Muscle of leg (tissue), 11 donors: ENCODE measurements around the gene KCNK17. TPM values are rescaled to one million over a fixed set of nuclear protein-coding genes. Genes with fewer than 3 reads are reported as not detected.

Experiments
- DNase-seq: peaks from one replicate; pipeline ENCODE4 v3.0.0; 2013
- H3K27ac ChIP-seq: one replicate; pipeline ENCODE4 v1.5.1; 2013; ENCODE audit warnings: mild to moderate bottlenecking, low read length, control low read depth
- H3K27me3 ChIP-seq: one replicate; pipeline ENCODE4 v1.6.1; 2013; ENCODE audit warnings: low read length; ENCODE audit not compliant: control insufficient read depth, insufficient read depth
- H3K36me3 ChIP-seq: one replicate; pipeline ENCODE4 v1.6.1; 2013; ENCODE audit warnings: low read length; ENCODE audit not compliant: control insufficient read depth, insufficient read depth
- H3K4me1 ChIP-seq: one replicate; pipeline ENCODE4 v1.6.1; 2013; ENCODE audit warnings: low read length; ENCODE audit not compliant: control insufficient read depth, insufficient read depth
- H3K4me3 ChIP-seq: one replicate; pipeline ENCODE4 v1.5.1; 2013; ENCODE audit warnings: low read length, control low read depth
- H3K9me3 ChIP-seq: replicated peaks from 2 replicates; pipeline ENCODE4 v1.6.1; 2013; ENCODE audit warnings: low read depth, low read length; ENCODE audit not compliant: control insufficient read depth
- WGBS: methylation state at CpG from one replicate; pipeline ENCODE4 v1.1.5; 2013; ENCODE audit warnings: missing lambda C conversion rate; ENCODE audit not compliant: insufficient coverage; 5-methylcytosine and 5-hydroxymethylcytosine counted together
- polyA plus RNA-seq, 8 donors: library from polyadenylated mRNA; unstranded; fragments of 120-200 nt; gene quantifications; one replicate each; pipeline versions ENCODE4 v1.2.1 to v1.2.3, GENCODE V29; 2013; ENCODE audit warnings: inconsistent platforms in 1 of 8, low replicate concordance in 1 of 8; ENCODE audit not compliant: insufficient read length in 8 of 8, insufficient read depth in 1 of 8
- total RNA-seq: library from RNA; stranded (reverse); fragments of 120-200 nt; gene quantifications from one replicate; pipeline ENCODE4 v1.2.4, GENCODE V29; 2013

The KCNK17 gene
- total and polyA plus RNA-seq, 9 donors: 0.08 to 1.3 (median 0.44) TPM; not detected in 4

- peak; percentile 70 for DNase-seq
- Histone ChIP-seq H3K9me3 (no peaks in the 10 kb centered on the region), H3K27me3 (peaks cover 5% of the 10 kb centered on the region), H3K36me3 (no peaks in the 10 kb centered on the region), H3K4me3 (no peak overlapping the region), H3K27ac (no peak overlapping the region), H3K4me1 (peaks cover 6% of the 10 kb centered on the region)
- WGBS: 0% methylated on average over 8 of the region's 11 CpGs
These were observed 11.4 kb downstream of the KCNK17 start for GRCh38 chr6:39302669-39303424.

DNA sequence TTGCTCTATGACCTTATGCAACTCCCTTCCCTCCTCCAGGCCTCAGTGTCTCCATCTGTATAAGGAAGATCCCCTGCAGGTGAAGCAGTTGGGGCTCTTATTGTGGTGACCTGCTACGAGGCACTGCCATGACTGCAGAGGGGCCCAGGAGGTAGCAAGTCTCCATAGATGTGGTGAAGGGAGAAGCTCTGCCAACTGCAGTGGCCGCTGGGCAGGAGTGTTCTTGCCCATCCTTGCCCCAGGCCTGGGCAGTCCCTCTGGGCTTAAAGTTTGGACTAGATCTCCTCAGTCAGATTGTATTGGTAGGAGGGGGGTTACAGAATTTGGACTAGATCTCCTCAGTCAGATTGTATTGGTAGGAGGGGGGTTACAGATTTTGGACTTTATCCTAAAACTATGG is 12.2 kb downstream of the KCNK17 start:
- Histone ChIP-seq H3K4me3 (no peak overlapping the region), H3K9me3 (no peaks in the 10 kb centered on the region), H3K27me3 (peaks cover 5% of the 10 kb centered on the region), H3K36me3 (no peaks in the 10 kb centered on the region), H3K4me1 (peaks cover 6% of the 10 kb centered on the region), H3K27ac (no peak overlapping the region)
- no peak for DNase-seq
- WGBS: 95% methylated on average over 2 of the region's 2 CpGs

GRCh38 chr6:39301606-39302005 is 12.6 kb downstream of the KCNK17 start:
- Histone ChIP-seq H3K27ac (no peak overlapping the region), H3K4me3 (no peak overlapping the region), H3K27me3 (peaks cover 5% of the 10 kb centered on the region), H3K36me3 (no peaks in the 10 kb centered on the region), H3K9me3 (no peaks in the 10 kb centered on the region), H3K4me1 (peaks cover 10% of the 10 kb centered on the region)
- peak; percentile 33 for DNase-seq
- 38% methylated on average over 5 of the region's 7 CpGs for WGBS

DNA sequence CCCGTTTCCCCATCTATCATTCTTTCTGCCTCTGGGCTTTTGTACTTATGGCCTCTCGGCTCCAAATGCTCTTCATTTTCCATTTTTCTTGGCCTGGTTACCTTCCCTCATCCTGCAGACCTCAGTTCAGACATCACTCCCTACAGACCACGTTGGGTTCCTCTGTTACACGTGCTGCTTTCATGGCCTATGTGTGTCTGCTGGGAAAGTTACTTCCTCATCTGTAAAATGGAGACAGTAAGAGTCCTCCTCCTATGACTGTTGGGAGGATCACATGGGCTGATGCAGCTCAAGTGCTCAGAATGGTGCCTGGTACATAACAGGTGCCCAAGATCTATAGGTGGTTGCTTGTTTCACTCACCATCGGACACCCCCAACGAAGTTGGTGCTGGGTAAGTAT is 13.5 kb downstream of the KCNK17 start:
- H3K36me3 ChIP-seq: no peaks in the 10 kb centered on the region
- peaks cover 17% of the 10 kb centered on the region for H3K4me1 ChIP-seq
- DNase-seq: no peak
- no peaks in the 10 kb centered on the region for H3K9me3 ChIP-seq
- WGBS: 33% methylated on average over 2 of the region's 6 CpGs
- no peak overlapping the region for H3K4me3 ChIP-seq
- H3K27ac ChIP-seq: no peak overlapping the region
- peaks cover 5% of the 10 kb centered on the region for H3K27me3 ChIP-seq

GRCh38 chr6:39298061-39298460 is 16.2 kb downstream of the KCNK17 start:
- Histone ChIP-seq H3K27ac (no peak overlapping the region), H3K27me3 (peaks cover 5% of the 10 kb centered on the region), H3K9me3 (no peaks in the 10 kb centered on the region), H3K4me1 (peaks cover 21% of the 10 kb centered on the region), H3K4me3 (no peak overlapping the region), H3K36me3 (no peaks in the 10 kb centered on the region)
- DNase-seq: no peak
- WGBS: 64% methylated on average over 8 of the region's 10 CpGs

GRCh38 chr6:39296745-39297640 is 17.2 kb downstream of the KCNK17 start:
- no peaks in the 10 kb centered on the region for H3K9me3 ChIP-seq
- H3K4me1 ChIP-seq: peaks cover 18% of the 10 kb centered on the region
- no peak overlapping the region for H3K4me3 ChIP-seq
- 26% methylated on average over 16 of the region's 18 CpGs for WGBS
- H3K36me3 ChIP-seq: no peaks in the 10 kb centered on the region
- H3K27ac ChIP-seq: no peak overlapping the region
- peak; percentile 78 for DNase-seq
- H3K27me3 ChIP-seq: peaks cover 5% of the 10 kb centered on the region

DNA sequence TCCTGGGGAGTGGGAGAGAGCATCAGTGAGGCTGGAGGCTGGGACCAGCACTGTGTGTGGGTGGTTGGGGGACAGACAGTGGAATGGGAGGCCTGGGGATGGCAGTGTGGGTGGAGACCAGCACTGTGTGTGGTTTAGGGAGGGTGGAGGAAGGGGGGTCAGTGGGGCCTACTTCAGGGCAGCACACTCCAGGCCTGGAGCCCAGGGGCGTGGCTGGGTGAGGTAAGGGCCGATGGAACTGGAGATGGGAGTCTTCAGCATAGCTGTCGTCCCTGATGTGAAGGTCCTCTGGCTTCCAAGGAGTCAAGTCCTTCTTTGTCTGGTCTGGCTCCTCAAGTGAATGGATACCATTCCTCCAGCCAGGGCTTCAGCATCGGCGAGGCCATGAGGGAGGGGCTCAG is 18.6 kb downstream of the KCNK17 start:
- no peak overlapping the region for H3K4me3 ChIP-seq
- no peak overlapping the region for H3K27ac ChIP-seq
- WGBS: 40% methylated on average over 3 of the region's 5 CpGs
- peaks cover 6% of the 10 kb centered on the region for H3K27me3 ChIP-seq
- no peaks in the 10 kb centered on the region for H3K36me3 ChIP-seq
- DNase-seq: peak; percentile 71
- H3K9me3 ChIP-seq: no peaks in the 10 kb centered on the region
- peaks cover 16% of the 10 kb centered on the region for H3K4me1 ChIP-seq

GRCh38 chr6:39294899-39295298 is 19.3 kb downstream of the KCNK17 start:
- no CpG with 5 or more reads among the region's 1 CpG for WGBS
- H3K9me3 ChIP-seq: no peaks in the 10 kb centered on the region
- H3K36me3 ChIP-seq: no peaks in the 10 kb centered on the region
- no peak for DNase-seq
- H3K27me3 ChIP-seq: peaks cover 6% of the 10 kb centered on the region
- H3K4me1 ChIP-seq: peaks cover 16% of the 10 kb centered on the region
- no peak overlapping the region for H3K27ac ChIP-seq
- H3K4me3 ChIP-seq: no peak overlapping the region

- Histone ChIP-seq H3K36me3 (no peaks in the 10 kb centered on the region), H3K4me3 (no peak overlapping the region), H3K9me3 (no peaks in the 10 kb centered on the region), H3K4me1 (peaks cover 16% of the 10 kb centered on the region), H3K27me3 (peaks cover 6% of the 10 kb centered on the region), H3K27ac (no peak overlapping the region)
- WGBS: 62% methylated on average over 4 of the region's 5 CpGs
- DNase-seq: no peak
These were observed 20.1 kb downstream of the KCNK17 start for GRCh38 chr6:39294133-39294532.

DNA sequence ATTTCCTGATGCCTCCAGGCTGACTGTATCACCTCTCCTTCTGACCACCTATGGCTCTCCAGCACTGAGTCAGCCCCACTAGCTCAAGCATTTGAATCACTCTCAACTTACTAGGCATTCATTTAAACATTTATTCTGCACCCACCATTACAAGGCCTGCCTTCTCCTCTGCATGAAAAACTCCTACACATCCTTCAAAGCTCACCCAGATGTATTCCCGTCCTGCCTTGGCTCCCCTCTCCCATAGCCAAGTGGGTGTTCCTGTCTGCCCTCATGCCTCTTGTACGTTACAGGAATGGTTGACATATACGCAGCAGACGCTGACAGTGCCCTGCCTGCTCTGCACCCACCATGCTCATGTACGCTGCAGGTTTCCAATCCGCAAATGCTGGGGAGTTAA is 21.6 kb downstream of the KCNK17 start:
- H3K4me3 ChIP-seq: no peak overlapping the region
- H3K4me1 ChIP-seq: peaks cover 16% of the 10 kb centered on the region
- H3K9me3 ChIP-seq: no peaks in the 10 kb centered on the region
- H3K36me3 ChIP-seq: no peaks in the 10 kb centered on the region
- 67% methylated on average over 1 of the region's 6 CpGs for WGBS
- no peak overlapping the region for H3K27ac ChIP-seq
- DNase-seq: no peak
- peaks cover 4% of the 10 kb centered on the region for H3K27me3 ChIP-seq
